Measurements from ENCODE around the gene EEF2K. TPM values are rescaled to one million over a fixed set of nuclear protein-coding genes. Genes with fewer than 3 reads are reported as not detected.

EEF2K gene
- total RNA-seq, 1 experiment from 2014 or later = 11.2 TPM

- no peaks in the 10 kb centered on the region for H3K4me1 ChIP-seq (replicated peaks)
- no peak overlapping the region for H3K4me3 ChIP-seq
- peaks cover 41% of the 10 kb centered on the region for H3K36me3 ChIP-seq
- no peaks in the 10 kb centered on the region for H3K27me3 ChIP-seq (replicated peaks)
- DNase-seq (ENCODE audit: low read depth in 1 of 2, low spot score in 2 of 2) = peak; percentile 44 to 55
- H3K27ac ChIP-seq = no peak overlapping the region
- no peaks in the 10 kb centered on the region for H3K9me3 ChIP-seq (replicated peaks)
Observed at GRCh38 chr16:22321340-22322001, 115.4 kb downstream of the EEF2K start.

GRCh38 chr16:22322021-22322471 lies 116.0 kb downstream of the EEF2K start:
- DNase-seq (ENCODE audit: low read depth in 1 of 2, low spot score in 2 of 2) = peak in 1 of 2 experiments; percentile 30
- Histone ChIP-seq H3K36me3 (peaks cover 46% of the 10 kb centered on the region), H3K4me1 (replicated peaks) (no peaks in the 10 kb centered on the region), H3K4me3 (no peak overlapping the region), H3K27ac (no peak overlapping the region), H3K9me3 (replicated peaks) (no peaks in the 10 kb centered on the region), H3K27me3 (replicated peaks) (no peaks in the 10 kb centered on the region)

GRCh38 chr16:22322741-22323140 lies 116.7 kb downstream of the EEF2K start:
- no peaks in the 10 kb centered on the region for H3K9me3 ChIP-seq (replicated peaks)
- no peaks in the 10 kb centered on the region for H3K27me3 ChIP-seq (replicated peaks)
- no peak for DNase-seq (ENCODE audit: low read depth in 1 of 2, low spot score in 2 of 2)
- H3K4me3 ChIP-seq = no peak overlapping the region
- peaks cover 53% of the 10 kb centered on the region for H3K36me3 ChIP-seq
- H3K4me1 ChIP-seq (replicated peaks) = no peaks in the 10 kb centered on the region
- no peak overlapping the region for H3K27ac ChIP-seq

- H3K27me3 ChIP-seq (replicated peaks) = no peaks in the 10 kb centered on the region
- no peak for DNase-seq (ENCODE audit: low read depth in 1 of 2, low spot score in 2 of 2)
- no peaks in the 10 kb centered on the region for H3K9me3 ChIP-seq (replicated peaks)
- H3K27ac ChIP-seq = no peak overlapping the region
- H3K4me3 ChIP-seq = no peak overlapping the region
- H3K4me1 ChIP-seq (replicated peaks) = no peaks in the 10 kb centered on the region
- peaks cover 57% of the 10 kb centered on the region for H3K36me3 ChIP-seq
Observed at GRCh38 chr16:22323173-22323958, 117.3 kb downstream of the EEF2K start.

- Histone ChIP-seq H3K36me3 (peaks cover 53% of the 10 kb centered on the region), H3K9me3 (replicated peaks) (no peaks in the 10 kb centered on the region), H3K27me3 (replicated peaks) (no peaks in the 10 kb centered on the region), H3K4me1 (replicated peaks) (no peaks in the 10 kb centered on the region), H3K4me3 (no peak overlapping the region), H3K27ac (no peak overlapping the region)
- peak in 1 of 2 experiments; percentile 39 for DNase-seq (ENCODE audit: low read depth in 1 of 2, low spot score in 2 of 2)
Observed at GRCh38 chr16:22323959-22324786, 118.1 kb downstream of the EEF2K start.

GRCh38 chr16:22324787-22325597 lies 118.9 kb downstream of the EEF2K start:
- peak in 1 of 2 experiments; percentile 34 for DNase-seq (ENCODE audit: low read depth in 1 of 2, low spot score in 2 of 2)
- Histone ChIP-seq H3K4me1 (replicated peaks) (no peaks in the 10 kb centered on the region), H3K36me3 (peaks cover 53% of the 10 kb centered on the region), H3K27ac (no peak overlapping the region), H3K4me3 (no peak overlapping the region), H3K9me3 (replicated peaks) (no peaks in the 10 kb centered on the region), H3K27me3 (replicated peaks) (no peaks in the 10 kb centered on the region)

GRCh38 chr16:22325598-22326368 lies 119.7 kb downstream of the EEF2K start:
- H3K9me3 ChIP-seq (replicated peaks) = no peaks in the 10 kb centered on the region
- peaks cover 59% of the 10 kb centered on the region for H3K36me3 ChIP-seq
- H3K4me1 ChIP-seq (replicated peaks) = no peaks in the 10 kb centered on the region
- DNase-seq (ENCODE audit: low read depth in 1 of 2, low spot score in 2 of 2) = peak in 1 of 2 experiments; percentile 43
- no peaks in the 10 kb centered on the region for H3K27me3 ChIP-seq (replicated peaks)
- H3K27ac ChIP-seq = no peak overlapping the region
- no peak overlapping the region for H3K4me3 ChIP-seq

- no peaks in the 10 kb centered on the region for H3K27me3 ChIP-seq (replicated peaks)
- H3K4me1 ChIP-seq (replicated peaks) = no peaks in the 10 kb centered on the region
- H3K36me3 ChIP-seq = peaks cover 62% of the 10 kb centered on the region
- no peak overlapping the region for H3K4me3 ChIP-seq
- no peak overlapping the region for H3K27ac ChIP-seq
- H3K9me3 ChIP-seq (replicated peaks) = no peaks in the 10 kb centered on the region
- no peak for DNase-seq (ENCODE audit: low read depth in 1 of 2, low spot score in 2 of 2)
Observed at GRCh38 chr16:22326369-22326652, 120.2 kb downstream of the EEF2K start.

GRCh38 chr16:22326771-22327445 lies 120.8 kb downstream of the EEF2K start:
- no peak overlapping the region for H3K4me3 ChIP-seq
- no peak overlapping the region for H3K27ac ChIP-seq
- H3K4me1 ChIP-seq (replicated peaks) = no peaks in the 10 kb centered on the region
- no peaks in the 10 kb centered on the region for H3K9me3 ChIP-seq (replicated peaks)
- H3K36me3 ChIP-seq = peaks cover 62% of the 10 kb centered on the region
- no peaks in the 10 kb centered on the region for H3K27me3 ChIP-seq (replicated peaks)
- DNase-seq (ENCODE audit: low read depth in 1 of 2, low spot score in 2 of 2) = no peak

GRCh38 chr16:22327446-22327775 lies 121.3 kb downstream of the EEF2K start:
- H3K9me3 ChIP-seq (replicated peaks) = no peaks in the 10 kb centered on the region
- H3K4me1 ChIP-seq (replicated peaks) = no peaks in the 10 kb centered on the region
- H3K4me3 ChIP-seq = no peak overlapping the region
- H3K27ac ChIP-seq = no peak overlapping the region
- peaks cover 63% of the 10 kb centered on the region for H3K36me3 ChIP-seq
- DNase-seq (ENCODE audit: low read depth in 1 of 2, low spot score in 2 of 2) = no peak
- no peaks in the 10 kb centered on the region for H3K27me3 ChIP-seq (replicated peaks)

- no peaks in the 10 kb centered on the region for H3K4me1 ChIP-seq (replicated peaks)
- H3K4me3 ChIP-seq = no peak overlapping the region
- no peak overlapping the region for H3K27ac ChIP-seq
- peaks cover 61% of the 10 kb centered on the region for H3K36me3 ChIP-seq
- no peaks in the 10 kb centered on the region for H3K27me3 ChIP-seq (replicated peaks)
- no peaks in the 10 kb centered on the region for H3K9me3 ChIP-seq (replicated peaks)
- DNase-seq (ENCODE audit: low read depth in 1 of 2, low spot score in 2 of 2) = no peak
Observed at GRCh38 chr16:22328081-22328725, 122.1 kb downstream of the EEF2K start.

- Histone ChIP-seq H3K9me3 (replicated peaks) (no peaks in the 10 kb centered on the region), H3K36me3 (peaks cover 66% of the 10 kb centered on the region), H3K27me3 (replicated peaks) (no peaks in the 10 kb centered on the region), H3K4me3 (no peak overlapping the region), H3K4me1 (replicated peaks) (no peaks in the 10 kb centered on the region), H3K27ac (no peak overlapping the region)
- DNase-seq (ENCODE audit: low read depth in 1 of 2, low spot score in 2 of 2) = no peak
Observed at GRCh38 chr16:22329199-22329695, 123.2 kb downstream of the EEF2K start.
